CD4-positive, alpha-beta T cell treated with Interleukin-21 for 1 hour (primary cell): ENCODE data around the gene TMEM203.

ENCODE experiments used
- DNase-seq: peaks from one replicate; pipeline ENCODE4 v3.0.0-alpha.2; 2020

The TMEM203 gene

DNA sequence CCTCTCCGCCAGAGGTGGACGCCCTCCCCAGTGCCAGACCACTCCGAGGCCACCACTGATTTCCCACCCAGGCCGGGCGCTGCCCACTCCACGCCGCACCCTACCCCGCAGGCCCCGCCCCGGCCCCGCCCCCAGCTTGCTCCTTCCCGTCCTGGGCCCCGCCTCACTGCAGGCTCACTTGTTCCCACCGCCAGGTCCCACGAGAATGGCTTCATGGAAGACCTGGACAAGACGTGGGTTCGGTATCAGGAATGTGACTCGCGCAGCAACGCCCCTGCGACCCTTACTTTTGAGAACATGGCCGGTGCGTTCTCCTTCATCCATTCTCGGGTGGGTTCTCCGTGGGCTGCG lies 42.1 kb downstream of the TMEM203 start:
- no peak for DNase-seq

DNA sequence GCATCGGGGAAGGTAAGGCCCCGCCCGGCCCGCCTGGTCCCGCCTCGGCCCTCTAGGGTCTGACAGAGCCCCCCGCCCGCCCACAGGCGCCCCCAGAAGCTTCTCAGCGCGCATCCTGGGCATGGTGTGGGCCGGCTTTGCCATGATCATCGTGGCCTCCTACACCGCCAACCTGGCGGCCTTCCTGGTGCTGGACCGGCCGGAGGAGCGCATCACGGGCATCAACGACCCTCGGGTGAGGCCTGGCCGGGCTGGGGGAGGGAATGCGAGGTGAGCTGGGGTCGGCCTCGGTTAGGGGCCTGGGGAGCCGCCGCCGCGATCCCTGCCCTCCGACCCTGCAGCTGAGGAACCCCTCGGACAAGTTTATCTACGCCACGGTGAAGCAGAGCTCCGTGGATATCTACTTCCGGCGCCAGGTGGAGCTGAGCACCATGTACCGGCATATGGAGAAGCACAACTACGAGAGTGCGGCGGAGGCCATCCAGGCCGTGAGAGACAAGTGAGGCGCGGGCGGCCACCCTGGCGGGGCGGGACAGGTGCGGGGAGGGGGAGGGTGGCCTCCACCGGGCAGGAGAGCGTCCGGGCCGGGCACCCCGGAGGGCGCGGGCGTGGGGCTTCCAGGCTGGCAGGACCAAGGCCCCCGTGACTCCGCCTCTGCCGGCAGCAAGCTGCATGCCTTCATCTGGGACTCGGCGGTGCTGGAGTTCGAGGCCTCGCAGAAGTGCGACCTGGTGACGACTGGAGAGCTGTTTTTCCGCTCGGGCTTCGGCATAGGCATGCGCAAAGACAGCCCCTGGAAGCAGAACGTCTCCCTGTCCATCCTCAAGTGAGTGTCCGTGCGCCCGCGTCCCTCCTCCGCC lies 42.7 kb downstream of the TMEM203 start:
- peak; percentile 13 for DNase-seq

- no peak for DNase-seq
These were observed 43.6 kb downstream of the TMEM203 start for GRCh38 chr9:137161558-137162486.

GRCh38 chr9:137160716-137161557 lies 44.5 kb downstream of the TMEM203 start:
- DNase-seq: no peak

DNA sequence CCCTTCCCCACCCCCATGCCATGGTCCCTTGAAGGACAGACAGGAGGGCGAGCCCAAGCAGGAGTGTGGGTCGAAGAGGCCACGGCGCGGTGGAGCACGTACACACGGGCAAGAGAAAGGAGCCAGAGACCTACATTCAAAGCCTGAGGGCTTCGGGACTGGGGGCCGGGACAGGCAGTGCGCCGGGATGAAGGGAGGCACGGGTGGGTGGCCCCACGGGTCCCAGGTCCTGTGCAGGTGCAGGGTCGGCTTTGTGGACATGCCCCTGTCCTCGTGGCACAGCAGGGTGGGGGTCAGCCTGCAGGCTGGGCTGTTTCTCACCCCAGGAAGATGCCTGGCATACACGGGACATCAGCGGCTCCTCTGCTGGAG lies 45.4 kb downstream of the TMEM203 start:
- DNase-seq: no peak

- DNase-seq: no peak
These were observed 46.1 kb downstream of the TMEM203 start for GRCh38 chr9:137159105-137160053.

DNA sequence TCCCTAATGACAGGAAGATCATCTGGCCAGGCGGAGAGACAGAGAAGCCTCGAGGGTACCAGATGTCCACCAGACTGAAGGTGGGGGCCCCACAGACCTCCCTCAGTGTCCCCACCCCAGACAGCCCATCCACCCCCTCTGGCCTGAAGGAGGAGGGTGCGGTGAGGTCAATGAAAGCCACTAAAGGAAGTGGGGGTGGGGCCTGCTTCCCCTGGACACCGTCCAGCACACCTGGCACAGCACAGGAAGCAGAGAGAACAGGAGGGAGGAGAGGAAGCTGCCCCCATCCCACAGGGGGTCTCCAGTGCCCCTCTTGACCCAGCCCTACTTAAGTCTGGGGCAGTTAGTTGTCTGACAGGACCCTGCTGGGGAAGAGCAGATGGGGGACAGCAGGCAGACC lies 46.8 kb downstream of the TMEM203 start:
- DNase-seq: no peak

DNA sequence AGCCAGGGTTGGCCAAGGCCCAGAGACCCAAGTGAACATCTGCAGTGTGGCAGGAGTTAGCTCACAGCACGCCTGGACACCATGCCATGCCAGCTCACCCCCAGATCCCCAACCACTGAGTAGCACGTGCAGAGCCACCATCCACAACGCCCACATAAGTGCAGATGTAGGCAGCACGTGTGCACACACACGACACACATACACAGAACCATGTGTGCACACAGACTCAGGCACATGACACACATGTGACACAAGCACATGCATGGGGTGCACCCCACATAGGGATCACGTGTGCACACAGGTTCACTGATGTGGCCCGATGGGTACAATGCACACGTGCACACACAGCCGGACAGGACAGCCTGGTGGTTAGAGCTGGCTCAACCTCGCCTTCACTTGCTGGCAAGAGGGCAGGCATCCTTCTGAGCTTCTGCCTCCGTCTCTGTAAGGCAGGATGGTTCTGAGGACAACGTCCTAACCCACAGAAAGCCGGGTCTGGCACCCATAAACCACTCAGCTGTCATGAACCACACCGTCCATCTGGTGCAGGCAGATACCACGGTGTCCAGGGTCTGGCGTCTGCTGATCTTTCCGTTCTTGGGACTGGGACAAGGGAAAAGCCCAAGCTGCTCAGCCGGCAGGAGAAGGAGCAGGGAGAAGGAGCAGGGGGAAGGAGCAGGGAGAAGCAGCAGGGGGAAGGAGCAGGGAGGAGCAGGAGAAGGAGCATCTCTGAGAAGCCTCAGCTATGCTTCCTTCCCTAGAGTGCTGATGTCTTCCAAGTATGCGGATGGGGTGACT lies 47.6 kb downstream of the TMEM203 start:
- DNase-seq: no peak

GRCh38 chr9:137156567-137157375 lies 48.7 kb downstream of the TMEM203 start:
- DNase-seq: peak; percentile 60
